CD4-positive, alpha-beta T cell treated with Interleukin-17A for 1 hour (primary cell): ENCODE data around the gene CYREN.
"Not testable (repeated sequence)": the region's sequence is repeated elsewhere in the genome, so short reads cannot be mapped to it uniquely, and the experiment has no call there.

Experiments
- DNase-seq: peaks from one replicate; pipeline ENCODE4 v3.0.0-alpha.2; 2020

CYREN gene

GRCh38 chr7:135170274-135170997 lies at the start of gene CYREN:
Gene CYREN, minus strand, starts transcription at chr7:135170707. Its CDS starts 1,785 bp downstream, at chr7:135168922.
- peak; percentile 91 for DNase-seq

- DNase-seq = no peak
These were observed 47.4 kb upstream of the CYREN start for GRCh38 chr7:135217645-135218509.

- no peak for DNase-seq
These were observed 45.2 kb upstream of the CYREN start for GRCh38 chr7:135215698-135216097.

GRCh38 chr7:135215180-135215579 lies 44.7 kb upstream of the CYREN start:
- DNase-seq = no peak

- DNase-seq = no peak
These were observed 43.3 kb upstream of the CYREN start for GRCh38 chr7:135213831-135214230.

GRCh38 chr7:135211946-135212685 lies 41.6 kb upstream of the CYREN start:
- DNase-seq = not testable (repeated sequence)

- DNase-seq = peak; percentile 97
These were observed 40.9 kb upstream of the CYREN start, which contains the start of gene WDR91 for GRCh38 chr7:135211179-135211945. Gene WDR91, minus strand, starts transcription at chr7:135211526. Its CDS starts 24 bp downstream, at chr7:135211502.

- DNase-seq = no peak
These were observed 40.3 kb upstream of the CYREN start for GRCh38 chr7:135210888-135211178.

GRCh38 chr7:135209225-135209834 lies 38.8 kb upstream of the CYREN start:
- DNase-seq = no peak

- DNase-seq = no peak
These were observed 37.7 kb upstream of the CYREN start for GRCh38 chr7:135208102-135208793.

- DNase-seq = no peak
These were observed 37.0 kb upstream of the CYREN start for GRCh38 chr7:135207406-135208101.

- DNase-seq = peak; percentile 6
These were observed 36.5 kb upstream of the CYREN start for GRCh38 chr7:135206941-135207391.

GRCh38 chr7:135205850-135206249 lies 35.3 kb upstream of the CYREN start:
- no peak for DNase-seq

- no peak for DNase-seq
These were observed 34.4 kb upstream of the CYREN start for GRCh38 chr7:135204876-135205275.

- no peak for DNase-seq
These were observed 33.8 kb upstream of the CYREN start for GRCh38 chr7:135204341-135204749.

- DNase-seq = no peak
These were observed 30.8 kb upstream of the CYREN start for GRCh38 chr7:135201350-135201749.

GRCh38 chr7:135200821-135201331 lies 30.4 kb upstream of the CYREN start:
- DNase-seq = no peak

GRCh38 chr7:135199439-135199838 lies 28.9 kb upstream of the CYREN start:
- DNase-seq = no peak

- DNase-seq = no peak
These were observed 27.6 kb upstream of the CYREN start for GRCh38 chr7:135197906-135198655.

GRCh38 chr7:135197343-135197742 lies 26.8 kb upstream of the CYREN start:
- no peak for DNase-seq
